GM10266 (cell line): ENCODE results near the gene TCTN1.
A peak's percentile ranks its signal among the peaks of the same experiment; 100 is the strongest.
"Not testable (repeated sequence)": the region's sequence is repeated elsewhere in the genome, so short reads cannot be mapped to it uniquely, and the experiment has no call there.

ENCODE experiments used
- DNase-seq: peaks from one replicate; pipeline ENCODE4 v3.0.0; 2012; ENCODE audit errors: extremely low spot score
- CTCF ChIP-seq: IDR thresholded peaks from 2 replicates; pipeline ENCODE4 v1.5.1; 2012; ENCODE audit warnings: mild to moderate bottlenecking, low read depth; ENCODE audit not compliant: control insufficient read depth, insufficient read depth; ENCODE audit errors: missing control alignments

The TCTN1 gene

GRCh38 chr12:110581931-110582275 is 32.0 kb upstream of the TCTN1 start:
- no peak for TF ChIP-seq CTCF
- DNase-seq: no peak

- TF ChIP-seq CTCF: no peak
- DNase-seq: peak; percentile 43
These were observed 31.4 kb upstream of the TCTN1 start for GRCh38 chr12:110582276-110583136.

GRCh38 chr12:110583137-110584059 is 30.5 kb upstream of the TCTN1 start, which contains the start of gene PPTC7:
Gene PPTC7 (minus strand): TSS chr12:110583318. CDS start chr12:110583031, 287 bp downstream.
- DNase-seq: peak; percentile 95
- TF ChIP-seq CTCF: no peak

- DNase-seq: no peak
- TF ChIP-seq CTCF: no peak
These were observed 28.6 kb upstream of the TCTN1 start for GRCh38 chr12:110585231-110585799.

- not testable (repeated sequence) for DNase-seq
These were observed 26.8 kb upstream of the TCTN1 start for GRCh38 chr12:110587102-110587501.

- TF ChIP-seq CTCF: no peak
- no peak for DNase-seq
These were observed 23.9 kb upstream of the TCTN1 start for GRCh38 chr12:110590059-110590458.

- DNase-seq: peak; percentile 71
- TF ChIP-seq CTCF: no peak
These were observed 23.1 kb upstream of the TCTN1 start for GRCh38 chr12:110590806-110591326.
